Measurements from ENCODE around the gene TLR8.

DNA sequence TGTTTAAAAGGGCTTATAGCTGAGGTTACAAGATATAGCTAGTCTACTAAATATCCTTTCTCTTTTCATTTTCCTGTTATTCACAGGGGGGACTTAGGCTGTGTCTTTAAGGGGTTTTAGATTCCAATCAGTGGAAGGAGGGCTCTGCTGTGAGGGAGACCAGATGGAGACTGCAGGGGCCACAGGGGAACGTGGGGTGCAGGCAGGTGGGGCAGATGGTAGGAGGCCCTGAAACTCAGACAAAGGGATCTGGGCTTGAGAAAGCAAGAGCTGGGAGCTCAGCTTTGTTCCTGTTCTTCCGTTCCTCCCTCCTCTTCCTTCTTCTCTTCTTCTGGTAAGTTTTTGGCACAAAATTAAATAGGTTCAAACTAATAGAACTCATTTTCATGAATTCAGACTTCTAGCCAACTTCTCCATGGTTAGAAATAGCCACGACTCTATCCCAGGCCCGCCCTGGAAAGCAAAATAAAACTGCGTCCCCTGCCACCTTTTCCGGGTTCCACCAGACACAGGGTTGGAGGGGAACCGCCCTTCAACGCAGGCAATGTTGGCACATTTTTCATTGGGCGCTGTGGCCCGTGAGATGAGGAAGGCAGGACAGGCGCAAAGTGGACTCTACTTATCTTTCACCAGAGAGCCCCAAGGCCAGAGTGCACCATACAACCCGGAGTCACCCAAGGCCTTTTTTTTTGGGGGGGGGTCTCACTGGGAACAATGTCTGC is 65.0 kb downstream of the TLR8 start:
- TF ChIP-seq, protein P1, sequence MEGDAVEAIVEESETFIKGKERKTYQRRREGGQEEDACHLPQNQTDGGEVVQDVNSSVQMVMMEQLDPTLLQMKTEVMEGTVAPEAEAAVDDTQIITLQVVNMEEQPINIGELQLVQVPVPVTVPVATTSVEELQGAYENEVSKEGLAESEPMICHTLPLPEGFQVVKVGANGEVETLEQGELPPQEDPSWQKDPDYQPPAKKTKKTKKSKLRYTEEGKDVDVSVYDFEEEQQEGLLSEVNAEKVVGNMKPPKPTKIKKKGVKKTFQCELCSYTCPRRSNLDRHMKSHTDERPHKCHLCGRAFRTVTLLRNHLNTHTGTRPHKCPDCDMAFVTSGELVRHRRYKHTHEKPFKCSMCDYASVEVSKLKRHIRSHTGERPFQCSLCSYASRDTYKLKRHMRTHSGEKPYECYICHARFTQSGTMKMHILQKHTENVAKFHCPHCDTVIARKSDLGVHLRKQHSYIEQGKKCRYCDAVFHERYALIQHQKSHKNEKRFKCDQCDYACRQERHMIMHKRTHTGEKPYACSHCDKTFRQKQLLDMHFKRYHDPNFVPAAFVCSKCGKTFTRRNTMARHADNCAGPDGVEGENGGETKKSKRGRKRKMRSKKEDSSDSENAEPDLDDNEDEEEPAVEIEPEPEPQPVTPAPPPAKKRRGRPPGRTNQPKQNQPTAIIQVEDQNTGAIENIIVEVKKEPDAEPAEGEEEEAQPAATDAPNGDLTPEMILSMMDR (conservative IDR thresholded peaks at IDR 0.05; ENCODE audit: low read length): no peak
- TF ChIP-seq EZH2phosphoT487 (IDR thresholded peaks at IDR 0.05; ENCODE audit: borderline replicate concordance, low read depth, low read length): no peak

Data from OCI-LY7 (cell line).